ENCODE measurements around the gene PTGIR. TPM values are rescaled to one million over a fixed set of nuclear protein-coding genes. Genes with fewer than 3 reads are reported as not detected.
A peak's percentile ranks its signal among the peaks of the same experiment; 100 is the strongest.

PTGIR gene
- total RNA-seq, 4 donors from 2014 or later, result 0.55 to 2.4 (median 2.2) TPM; not detected in 1

- intact Hi-C loops (cut with DNase I; ENCODE audit: low total_unique reads) (no loop called here), in situ Hi-C loops (cut with MboI; ENCODE audit: low pct_ligation_motif_present in 1 of 4, low pct_unique_long_range_greater_than_20kb in 1 of 4, low sequenced_read_pairs in 3 of 4) (no loop called here)
- Histone ChIP-seq H3K36me3 (no peaks in the 10 kb centered on the region), H3K4me3 (no peak overlapping the region), H3K9me3 (no peaks in the 10 kb centered on the region), H3K4me1 (peaks cover 4 to 8% (median 6%) of the 10 kb centered on the region in 4 donors), H3K27me3 (peaks cover 45% of the 10 kb centered on the region), H3K27ac (peak overlapping the region; percentile 5 to 69 (median 36))
- no peak for DNase-seq
- TF ChIP-seq EP300 (IDR thresholded peaks at IDR 0.05; ENCODE audit: low read depth) (no peak), POLR2A (IDR thresholded peaks at IDR 0.05) (no peak), POLR2AphosphoS5 (IDR thresholded peaks at IDR 0.05) (no peak), CTCF (IDR thresholded peaks at IDR 0.05) (no peak)
- WGBS, 2 donors (ENCODE audit: low coverage in 1 of 2), result 39 to 47% methylated on average over 2 to 3 of the region's 3 CpGs
Measured at GRCh38 chr19:46644720-46645119, 19.8 kb upstream of the PTGIR start.

- no peaks in the 10 kb centered on the region for H3K36me3 ChIP-seq
- H3K9me3 ChIP-seq, result no peaks in the 10 kb centered on the region
- TF ChIP-seq EP300 (IDR thresholded peaks at IDR 0.05; ENCODE audit: low read depth) (no peak), POLR2AphosphoS5 (IDR thresholded peaks at IDR 0.05) (no peak), POLR2A (IDR thresholded peaks at IDR 0.05) (no peak)
- peaks cover 10 to 26% (median 23%) of the 10 kb centered on the region in 4 donors for H3K4me1 ChIP-seq
- H3K27ac ChIP-seq, result peak overlapping the region in 3 of 4 donors; percentile 82 to 94 (median 86)
- 50 to 63% methylated on average over 1 to 2 of the region's 2 CpGs for WGBS, 2 donors (ENCODE audit: low coverage in 1 of 2)
- peaks cover 46% of the 10 kb centered on the region for H3K27me3 ChIP-seq
- DNase-seq, result no peak
- intact Hi-C loops (cut with DNase I; ENCODE audit: low total_unique reads), result no loop called here
- in situ Hi-C loops (cut with MboI; ENCODE audit: low pct_ligation_motif_present in 1 of 4, low pct_unique_long_range_greater_than_20kb in 1 of 4, low sequenced_read_pairs in 3 of 4), result no loop called here
- no peak overlapping the region for H3K4me3 ChIP-seq
Measured at GRCh38 chr19:46640656-46641055, 15.8 kb upstream of the PTGIR start.

- WGBS, 2 donors (ENCODE audit: low coverage in 1 of 2), result 9% methylated on average over 41 of the region's 49 CpGs; no CpG with 5 or more reads in 1 of the 2 donors
- H3K36me3 ChIP-seq, result no peaks in the 10 kb centered on the region
- in situ Hi-C loops (cut with MboI; ENCODE audit: low pct_ligation_motif_present in 1 of 4, low pct_unique_long_range_greater_than_20kb in 1 of 4, low sequenced_read_pairs in 3 of 4), result no loop called here
- peak overlapping the region; percentile 21 to 49 (median 36) for H3K4me3 ChIP-seq
- peak overlapping the region; percentile 73 to 94 (median 84) for H3K27ac ChIP-seq
- TF ChIP-seq POLR2AphosphoS5 (IDR thresholded peaks at IDR 0.05) (peak; percentile 46 to 74 (median 51)), CTCF (IDR thresholded peaks at IDR 0.05) (no peak)
- no peaks in the 10 kb centered on the region for H3K9me3 ChIP-seq
- peaks cover 53% of the 10 kb centered on the region for H3K27me3 ChIP-seq
- peaks cover 6 to 27% (median 25%) of the 10 kb centered on the region in 4 donors for H3K4me1 ChIP-seq
- DNase-seq, result peak; percentile 48
- intact Hi-C loops (cut with DNase I; ENCODE audit: low total_unique reads), result no loop called here
Measured at GRCh38 chr19:46639358-46640182, 14.7 kb upstream of the PTGIR start.

- in situ Hi-C loops (cut with MboI; ENCODE audit: low pct_ligation_motif_present in 1 of 4, low pct_unique_long_range_greater_than_20kb in 1 of 4, low sequenced_read_pairs in 3 of 4) (no loop called here), intact Hi-C loops (cut with DNase I; ENCODE audit: low total_unique reads) (no loop called here)
- H3K27me3 ChIP-seq, result peaks cover 68% of the 10 kb centered on the region
- 64 to 78% methylated on average over 10 to 14 of the region's 14 CpGs for WGBS, 2 donors (ENCODE audit: low coverage in 1 of 2)
- peaks cover 9 to 43% (median 37%) of the 10 kb centered on the region in 4 donors for H3K4me1 ChIP-seq
- no peaks in the 10 kb centered on the region for H3K36me3 ChIP-seq
- no peak for DNase-seq
- TF ChIP-seq CTCF (IDR thresholded peaks at IDR 0.05) (no peak), POLR2AphosphoS5 (IDR thresholded peaks at IDR 0.05) (no peak), POLR2A (IDR thresholded peaks at IDR 0.05) (no peak), EP300 (IDR thresholded peaks at IDR 0.05; ENCODE audit: low read depth) (no peak)
- H3K4me3 ChIP-seq, result no peak overlapping the region
- H3K27ac ChIP-seq, result no peak overlapping the region
- no peaks in the 10 kb centered on the region for H3K9me3 ChIP-seq
Measured at GRCh38 chr19:46637224-46637623, 12.3 kb upstream of the PTGIR start.

Measured in transverse colon (tissue), 4 donors.